ENCODE data around the gene BACH2. TPM values are rescaled to one million over a fixed set of nuclear protein-coding genes. Genes with fewer than 3 reads are reported as not detected.

The BACH2 gene
- polyA plus RNA-seq, 1 of the 3 experiments (the other 2 are of a cell fraction), result 0.46 TPM

DNA sequence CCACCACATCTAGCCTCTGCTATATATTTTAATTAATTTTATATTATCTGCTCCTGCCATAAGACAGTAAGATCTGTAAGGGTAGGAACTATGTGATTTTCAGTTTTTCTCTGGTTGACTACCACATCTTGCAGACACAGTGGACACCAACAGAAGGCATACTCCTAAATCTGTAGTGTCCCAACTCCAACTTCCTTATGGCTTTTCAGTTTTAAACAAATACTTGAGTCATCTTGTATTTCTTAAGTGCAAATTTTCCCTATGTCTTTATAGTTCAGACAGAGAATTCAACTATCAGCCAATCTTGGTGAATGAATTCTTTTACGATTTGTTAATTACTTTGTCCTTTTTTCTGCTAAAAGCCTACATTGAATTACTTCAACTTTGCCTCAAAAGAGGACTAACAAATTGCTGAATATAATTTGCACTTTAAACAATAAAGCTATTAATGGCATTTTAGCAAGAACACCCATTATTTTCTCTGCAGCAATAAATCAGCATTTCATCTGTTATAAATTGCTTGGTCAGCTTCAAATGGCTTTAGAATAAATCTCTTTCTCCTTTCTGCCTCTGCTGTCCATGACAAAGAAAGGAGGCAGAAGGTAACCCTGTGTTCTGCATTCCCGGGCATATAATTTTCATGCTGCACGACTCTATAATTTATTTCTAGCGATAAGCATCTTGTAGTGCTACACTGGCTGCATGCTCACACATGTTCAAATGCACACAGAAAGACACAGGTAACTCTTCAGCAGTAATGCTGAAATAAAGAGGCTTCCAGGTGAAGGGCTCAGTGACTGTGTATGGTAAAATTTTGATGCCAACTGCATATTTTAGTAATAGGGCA lies 144.8 kb downstream of the BACH2 start (continued):
- TF ChIP-seq CHD2 (IDR thresholded peaks at IDR 0.05; ENCODE audit: low read length, partially characterized antibody), result no peak
- no peak for TF ChIP-seq ELF1 (IDR thresholded peaks at IDR 0.05)
- TF ChIP-seq RFX5 (IDR thresholded peaks at IDR 0.05; ENCODE audit: low read length), result no peak
- peak in 1 of 2 experiments; percentile 55; a peak in 1 of 4 replicates for TF ChIP-seq EP300 (IDR thresholded peaks at IDR 0.05; ENCODE audit: borderline replicate concordance in 1 of 2, low read depth in 1 of 2, low read length in 1 of 2)
- peak; percentile 60 for TF ChIP-seq GATA2 (CRISPR knock-in tag; IDR thresholded peaks at IDR 0.05)
- TF ChIP-seq MEF2A (IDR thresholded peaks at IDR 0.05; ENCODE audit: borderline replicate concordance, low read depth), result no peak

DNA sequence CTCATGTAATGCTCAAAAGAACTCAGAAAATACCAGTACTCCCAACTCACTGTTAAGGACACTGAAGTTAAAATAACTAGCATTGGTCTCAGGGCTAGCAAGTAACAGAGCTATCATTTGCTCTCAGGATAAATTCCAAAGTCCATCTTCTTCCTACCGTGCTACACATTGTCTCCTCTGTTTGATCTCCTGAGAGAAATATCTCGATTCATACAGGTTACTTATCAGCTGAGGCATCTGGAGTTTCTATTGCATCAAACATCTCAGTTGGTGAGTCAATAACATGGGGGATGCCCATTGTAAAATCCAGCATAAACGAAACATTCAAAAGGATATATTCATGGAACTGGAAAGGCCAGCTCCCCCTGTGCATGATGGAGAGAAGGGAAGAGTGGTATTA lies 147.4 kb downstream of the BACH2 start:
- H3K9ac ChIP-seq, result no peak overlapping the region
- H3K9me3 ChIP-seq, result no peaks in the 10 kb centered on the region
- no peaks in the 10 kb centered on the region for H3K27me3 ChIP-seq (ENCODE audit: insufficient read depth)
- 71% methylated on average over 3 of the region's 3 CpGs for WGBS (ENCODE audit: low lambda C conversion rate)
- TF ChIP-seq TEAD4 (IDR thresholded peaks at IDR 0.05; ENCODE audit: borderline replicate concordance, insufficient read depth) (no peak), TAF1 (IDR thresholded peaks at IDR 0.05; ENCODE audit: borderline replicate concordance, low read depth, low read length) (no peak), SIN3A (IDR thresholded peaks at IDR 0.05; ENCODE audit: borderline replicate concordance, low read depth, low read length) (no peak)
- TF ChIP-seq, protein P1, sequence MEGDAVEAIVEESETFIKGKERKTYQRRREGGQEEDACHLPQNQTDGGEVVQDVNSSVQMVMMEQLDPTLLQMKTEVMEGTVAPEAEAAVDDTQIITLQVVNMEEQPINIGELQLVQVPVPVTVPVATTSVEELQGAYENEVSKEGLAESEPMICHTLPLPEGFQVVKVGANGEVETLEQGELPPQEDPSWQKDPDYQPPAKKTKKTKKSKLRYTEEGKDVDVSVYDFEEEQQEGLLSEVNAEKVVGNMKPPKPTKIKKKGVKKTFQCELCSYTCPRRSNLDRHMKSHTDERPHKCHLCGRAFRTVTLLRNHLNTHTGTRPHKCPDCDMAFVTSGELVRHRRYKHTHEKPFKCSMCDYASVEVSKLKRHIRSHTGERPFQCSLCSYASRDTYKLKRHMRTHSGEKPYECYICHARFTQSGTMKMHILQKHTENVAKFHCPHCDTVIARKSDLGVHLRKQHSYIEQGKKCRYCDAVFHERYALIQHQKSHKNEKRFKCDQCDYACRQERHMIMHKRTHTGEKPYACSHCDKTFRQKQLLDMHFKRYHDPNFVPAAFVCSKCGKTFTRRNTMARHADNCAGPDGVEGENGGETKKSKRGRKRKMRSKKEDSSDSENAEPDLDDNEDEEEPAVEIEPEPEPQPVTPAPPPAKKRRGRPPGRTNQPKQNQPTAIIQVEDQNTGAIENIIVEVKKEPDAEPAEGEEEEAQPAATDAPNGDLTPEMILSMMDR (IDR thresholded peaks at IDR 0.05), result no peak
- H3K4me1 ChIP-seq (ENCODE audit: control insufficient read depth in 1 of 2, insufficient read depth in 2 of 2, low read depth in 1 of 2, low read length in 1 of 2), result peaks cover 0 to 31% of the 10 kb centered on the region in 2 experiments; a peak in 2 of 4 replicates
- no peaks in the 10 kb centered on the region for H3F3A ChIP-seq (replicated peaks; ENCODE audit: insufficient read depth)
- no peaks in the 10 kb centered on the region for H4K20me1 ChIP-seq (ENCODE audit: insufficient read depth)
- H3K4me3 ChIP-seq (ENCODE audit: low read depth in 2 of 2, low read length in 1 of 2), result no peak overlapping the region
- no peak overlapping the region; a peak in 1 of 4 replicates for H3K27ac ChIP-seq (ENCODE audit: low read depth in 2 of 2, low read length in 1 of 2)
- ChIA-PET POLR2A (no interaction called here), CTCF (interaction anchor here (0.9 to 2.1 kb wide), 7 partner anchors 9 to 209 kb away, joined by 3 to 6 read pairs (median 3); no protein-coding TSS in a partner anchor)
- H3K4me2 ChIP-seq, result no peak overlapping the region
- no peaks in the 10 kb centered on the region for H3K9me2 ChIP-seq
- H2AFZ ChIP-seq (ENCODE audit: low read depth), result no peak overlapping the region
- H3K36me3 ChIP-seq (replicated peaks in 1 of 2; ENCODE audit: control insufficient read depth in 1 of 2, insufficient read depth in 2 of 2, low read length in 1 of 2), result no peaks in the 10 kb centered on the region
- no peak for DNase-seq
- no peaks in the 10 kb centered on the region for H3K79me2 ChIP-seq (ENCODE audit: insufficient read depth)

DNA sequence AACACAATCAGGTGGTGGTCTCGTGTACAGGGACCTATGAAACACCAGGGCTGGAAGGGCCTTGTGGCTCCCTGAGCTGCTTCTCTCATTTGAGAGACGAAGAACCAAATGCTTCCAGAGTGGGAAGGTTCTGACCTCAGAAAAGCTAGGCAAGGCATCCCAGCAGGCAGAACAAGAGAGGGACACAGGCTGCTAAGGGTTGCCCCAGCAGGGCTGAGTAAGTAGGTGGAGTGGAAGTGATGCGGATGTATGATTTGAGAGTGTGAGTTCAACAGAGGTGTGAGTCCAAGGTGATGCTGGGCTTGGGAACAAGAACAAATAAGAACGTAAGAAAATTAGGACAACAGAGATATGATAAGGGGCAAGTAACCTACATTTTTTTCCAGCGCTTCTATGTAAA lies 147.8 kb downstream of the BACH2 start:
- WGBS (ENCODE audit: low lambda C conversion rate), result 89% methylated on average over 5 of the region's 5 CpGs
- CTCF ChIA-PET, result interaction anchor here (0.9 to 2.1 kb wide), 7 partner anchors 9 to 208 kb away, joined by 3 to 6 read pairs (median 3); no protein-coding TSS in a partner anchor
- Histone ChIP-seq H3K27ac (ENCODE audit: low read depth in 2 of 2, low read length in 1 of 2) (peak overlapping the region in 1 of 2 experiments; percentile 16; a peak in 1 of 4 replicates), H2AFZ (ENCODE audit: low read depth) (no peak overlapping the region), H3K4me3 (ENCODE audit: low read depth in 2 of 2, low read length in 1 of 2) (no peak overlapping the region), H3K9me2 (no peaks in the 10 kb centered on the region), H3K4me1 (ENCODE audit: control insufficient read depth in 1 of 2, insufficient read depth in 2 of 2, low read depth in 1 of 2, low read length in 1 of 2) (peaks cover 0 to 33% of the 10 kb centered on the region in 2 experiments; a peak in 2 of 4 replicates), H3K27me3 (ENCODE audit: insufficient read depth) (no peaks in the 10 kb centered on the region), H3K9me3 (no peaks in the 10 kb centered on the region), H3K79me2 (ENCODE audit: insufficient read depth) (no peaks in the 10 kb centered on the region), H3K36me3 (replicated peaks in 1 of 2; ENCODE audit: control insufficient read depth in 1 of 2, insufficient read depth in 2 of 2, low read length in 1 of 2) (no peaks in the 10 kb centered on the region), H3K9ac (no peak overlapping the region), H3K4me2 (no peak overlapping the region), H4K20me1 (ENCODE audit: insufficient read depth) (no peaks in the 10 kb centered on the region), H3F3A (replicated peaks; ENCODE audit: insufficient read depth) (no peaks in the 10 kb centered on the region)
- no peak for TF ChIP-seq NFIC (IDR thresholded peaks at IDR 0.05; ENCODE audit: borderline replicate concordance)
- TF ChIP-seq CHD2 (IDR thresholded peaks at IDR 0.05; ENCODE audit: low read length, partially characterized antibody), result no peak
- TF ChIP-seq JUND (IDR thresholded peaks at IDR 0.05), result no peak
- TF ChIP-seq EP300 (IDR thresholded peaks at IDR 0.05; ENCODE audit: borderline replicate concordance in 1 of 2, low read depth in 1 of 2, low read length in 1 of 2), result no peak
- POLR2A ChIA-PET, result no interaction called here
- DNase-seq, result no peak

Measured in SK-N-SH (cell line).